ENCODE results near the gene RPL38.

GRCh38 chr17:74205274-74205673, 1.8 kb downstream of the RPL38 start:
- TF ChIP-seq ZFX (IDR thresholded peaks at IDR 0.05; ENCODE audit: borderline replicate concordance) = no peak
- TF ChIP-seq, protein P1, sequence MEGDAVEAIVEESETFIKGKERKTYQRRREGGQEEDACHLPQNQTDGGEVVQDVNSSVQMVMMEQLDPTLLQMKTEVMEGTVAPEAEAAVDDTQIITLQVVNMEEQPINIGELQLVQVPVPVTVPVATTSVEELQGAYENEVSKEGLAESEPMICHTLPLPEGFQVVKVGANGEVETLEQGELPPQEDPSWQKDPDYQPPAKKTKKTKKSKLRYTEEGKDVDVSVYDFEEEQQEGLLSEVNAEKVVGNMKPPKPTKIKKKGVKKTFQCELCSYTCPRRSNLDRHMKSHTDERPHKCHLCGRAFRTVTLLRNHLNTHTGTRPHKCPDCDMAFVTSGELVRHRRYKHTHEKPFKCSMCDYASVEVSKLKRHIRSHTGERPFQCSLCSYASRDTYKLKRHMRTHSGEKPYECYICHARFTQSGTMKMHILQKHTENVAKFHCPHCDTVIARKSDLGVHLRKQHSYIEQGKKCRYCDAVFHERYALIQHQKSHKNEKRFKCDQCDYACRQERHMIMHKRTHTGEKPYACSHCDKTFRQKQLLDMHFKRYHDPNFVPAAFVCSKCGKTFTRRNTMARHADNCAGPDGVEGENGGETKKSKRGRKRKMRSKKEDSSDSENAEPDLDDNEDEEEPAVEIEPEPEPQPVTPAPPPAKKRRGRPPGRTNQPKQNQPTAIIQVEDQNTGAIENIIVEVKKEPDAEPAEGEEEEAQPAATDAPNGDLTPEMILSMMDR (IDR thresholded peaks at IDR 0.05) = no peak

Measured in 22Rv1 (cell line).